MM.1S (cell line): ENCODE measurements around the gene SEZ6L.

Experiments
- EZH2 ChIP-seq: fragments of 300-600 bp; sonication (generic); optimal IDR thresholded peaks from 2 replicates; pipeline ENCODE3; 2017; ENCODE audit warnings: low read depth, mild to moderate bottlenecking, antibody characterized with exemption, low read length, mixed read lengths
- EZH2phosphoT487 ChIP-seq: fragments of 300-600 bp; sonication (generic); IDR thresholded peaks from 2 replicates; pipeline ENCODE4 v1.6.1; 2018; ENCODE audit warnings: antibody characterized with exemption, low read length
- TF ChIP-seq, protein P1 (sequence below): fragments of 300-600 bp; sonication (generic); IDR thresholded peaks from 2 replicates; pipeline ENCODE4 v1.5.1; 2016; ENCODE audit warnings: antibody characterized with exemption, low read length, mixed read lengths

DNA sequence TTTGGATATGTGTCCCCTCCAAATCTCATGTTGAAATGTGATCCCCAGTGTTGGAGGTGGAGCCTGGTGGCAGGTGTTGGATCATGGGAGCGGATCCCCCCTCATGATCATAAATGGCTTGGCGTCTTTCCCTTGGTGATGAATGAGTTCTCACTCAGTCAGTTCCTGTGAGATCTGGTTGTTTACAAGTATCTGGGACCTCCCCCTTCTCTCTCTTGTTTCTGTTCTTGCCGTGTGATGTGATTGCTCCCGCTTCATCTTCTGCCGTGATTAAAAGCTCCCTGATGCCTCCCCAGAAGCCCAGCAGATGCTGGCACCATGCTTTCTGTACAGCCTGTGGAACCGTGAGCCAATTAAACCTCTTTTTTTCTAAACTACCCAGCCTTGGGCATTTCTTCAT is 102.2 kb downstream of the SEZ6L start:
- TF ChIP-seq, protein P1, sequence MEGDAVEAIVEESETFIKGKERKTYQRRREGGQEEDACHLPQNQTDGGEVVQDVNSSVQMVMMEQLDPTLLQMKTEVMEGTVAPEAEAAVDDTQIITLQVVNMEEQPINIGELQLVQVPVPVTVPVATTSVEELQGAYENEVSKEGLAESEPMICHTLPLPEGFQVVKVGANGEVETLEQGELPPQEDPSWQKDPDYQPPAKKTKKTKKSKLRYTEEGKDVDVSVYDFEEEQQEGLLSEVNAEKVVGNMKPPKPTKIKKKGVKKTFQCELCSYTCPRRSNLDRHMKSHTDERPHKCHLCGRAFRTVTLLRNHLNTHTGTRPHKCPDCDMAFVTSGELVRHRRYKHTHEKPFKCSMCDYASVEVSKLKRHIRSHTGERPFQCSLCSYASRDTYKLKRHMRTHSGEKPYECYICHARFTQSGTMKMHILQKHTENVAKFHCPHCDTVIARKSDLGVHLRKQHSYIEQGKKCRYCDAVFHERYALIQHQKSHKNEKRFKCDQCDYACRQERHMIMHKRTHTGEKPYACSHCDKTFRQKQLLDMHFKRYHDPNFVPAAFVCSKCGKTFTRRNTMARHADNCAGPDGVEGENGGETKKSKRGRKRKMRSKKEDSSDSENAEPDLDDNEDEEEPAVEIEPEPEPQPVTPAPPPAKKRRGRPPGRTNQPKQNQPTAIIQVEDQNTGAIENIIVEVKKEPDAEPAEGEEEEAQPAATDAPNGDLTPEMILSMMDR: no peak
- TF ChIP-seq EZH2 (no peak), EZH2phosphoT487 (no peak)
